Thoracic aorta (tissue), 2 donors: Measurements from ENCODE around the gene DNAJC17. TPM values are rescaled to one million over a fixed set of nuclear protein-coding genes. Genes with fewer than 3 reads are reported as not detected.

ENCODE experiments used
- ATAC-seq: fragments of 150-250 bp; one replicate; pipeline ENCODE4 v1.8.0; 2017; ENCODE audit warnings: low read depth; ENCODE audit not compliant: insufficient number of reproducible peaks, low FRiP score
- DNase-seq: peaks from one replicate; pipeline ENCODE4 v3.0.0-alpha.2; 2020; ENCODE audit warnings: low spot score
- H3K27ac ChIP-seq, 2 donors: fragments of 200-600 bp; sonication (generic); 1 replicate in 1 of 2; 2 replicates in 1 of 2; pipeline ENCODE4 v1.5.1; 2016; ENCODE audit warnings: mild to moderate bottlenecking in 2 of 2, moderate library complexity in 2 of 2
- H3K27me3 ChIP-seq: fragments of 200-600 bp; sonication (generic); replicated peaks from 2 replicates; pipeline ENCODE4 v1.6.0; 2016; ENCODE audit warnings: mild to moderate bottlenecking; ENCODE audit not compliant: insufficient read depth
- H3K36me3 ChIP-seq: fragments of 200-600 bp; sonication (generic); one replicate; pipeline ENCODE4 v1.5.1; 2016
- H3K4me1 ChIP-seq, 2 donors: fragments of 200-600 bp; sonication (generic); 1 replicate in 1 of 2; 2 replicates in 1 of 2; pipeline versions ENCODE4 v1.5.1 to v1.6.0; 2016; ENCODE audit warnings: low read depth in 2 of 2, mild to moderate bottlenecking in 1 of 2; ENCODE audit not compliant: control insufficient read depth in 1 of 2
- H3K4me3 ChIP-seq: fragments of 200-600 bp; sonication (generic); 2 replicates; pipeline ENCODE4 v1.5.1; 2016; ENCODE audit warnings: mild to moderate bottlenecking
- H3K9me3 ChIP-seq: fragments of 200-600 bp; sonication (generic); 2 replicates; pipeline ENCODE4 v1.5.1; 2016
- total RNA-seq, 2 donors: library from RNA; depleted of rRNA; stranded (reverse); fragments of >200 nt; gene quantifications; one replicate each; pipeline versions ENCODE4 v1.1.0 to v1.2.3, GENCODE V29; 2016
- TF ChIP-seq, protein P1 (sequence below): fragments of 200-600 bp; sonication (generic); IDR thresholded peaks from one replicate; pipeline ENCODE4 v1.5.1; 2019; ENCODE audit warnings: antibody characterized with exemption

Gene DNAJC17
- total RNA-seq, 2 donors from 2014 or later, result 6.1 to 20.4 TPM

DNA sequence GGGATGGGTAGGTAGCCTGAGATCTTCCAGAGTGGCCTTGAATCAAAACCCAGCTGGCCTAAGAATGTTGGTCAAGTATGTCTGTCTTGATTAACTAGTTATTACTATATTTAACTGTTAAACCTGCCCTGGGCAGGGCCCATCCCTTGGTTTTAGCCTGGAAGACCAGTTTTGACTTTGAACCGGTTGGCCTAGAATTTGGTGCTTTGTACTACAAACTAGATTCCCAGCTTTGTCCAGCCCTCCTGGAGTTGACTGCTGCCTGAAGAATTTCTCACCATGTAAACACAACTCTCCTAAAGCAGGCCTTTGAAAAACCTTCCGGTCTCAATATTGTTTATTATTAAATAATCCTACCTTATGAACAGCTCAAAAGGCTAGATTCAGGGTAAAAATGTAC is 21.5 kb downstream of the DNAJC17 start:
- Histone ChIP-seq H3K9me3 (no peaks in the 10 kb centered on the region), H3K27me3 (no peaks in the 10 kb centered on the region), H3K27ac (no peak overlapping the region), H3K36me3 (no peaks in the 10 kb centered on the region), H3K4me3 (no peak overlapping the region), H3K4me1 (peaks cover 14% of the 10 kb centered on the region in 2 donors)
- DNase-seq, result no peak
- TF ChIP-seq, protein P1, sequence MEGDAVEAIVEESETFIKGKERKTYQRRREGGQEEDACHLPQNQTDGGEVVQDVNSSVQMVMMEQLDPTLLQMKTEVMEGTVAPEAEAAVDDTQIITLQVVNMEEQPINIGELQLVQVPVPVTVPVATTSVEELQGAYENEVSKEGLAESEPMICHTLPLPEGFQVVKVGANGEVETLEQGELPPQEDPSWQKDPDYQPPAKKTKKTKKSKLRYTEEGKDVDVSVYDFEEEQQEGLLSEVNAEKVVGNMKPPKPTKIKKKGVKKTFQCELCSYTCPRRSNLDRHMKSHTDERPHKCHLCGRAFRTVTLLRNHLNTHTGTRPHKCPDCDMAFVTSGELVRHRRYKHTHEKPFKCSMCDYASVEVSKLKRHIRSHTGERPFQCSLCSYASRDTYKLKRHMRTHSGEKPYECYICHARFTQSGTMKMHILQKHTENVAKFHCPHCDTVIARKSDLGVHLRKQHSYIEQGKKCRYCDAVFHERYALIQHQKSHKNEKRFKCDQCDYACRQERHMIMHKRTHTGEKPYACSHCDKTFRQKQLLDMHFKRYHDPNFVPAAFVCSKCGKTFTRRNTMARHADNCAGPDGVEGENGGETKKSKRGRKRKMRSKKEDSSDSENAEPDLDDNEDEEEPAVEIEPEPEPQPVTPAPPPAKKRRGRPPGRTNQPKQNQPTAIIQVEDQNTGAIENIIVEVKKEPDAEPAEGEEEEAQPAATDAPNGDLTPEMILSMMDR, result no peak
- ATAC-seq, result no peak

DNA sequence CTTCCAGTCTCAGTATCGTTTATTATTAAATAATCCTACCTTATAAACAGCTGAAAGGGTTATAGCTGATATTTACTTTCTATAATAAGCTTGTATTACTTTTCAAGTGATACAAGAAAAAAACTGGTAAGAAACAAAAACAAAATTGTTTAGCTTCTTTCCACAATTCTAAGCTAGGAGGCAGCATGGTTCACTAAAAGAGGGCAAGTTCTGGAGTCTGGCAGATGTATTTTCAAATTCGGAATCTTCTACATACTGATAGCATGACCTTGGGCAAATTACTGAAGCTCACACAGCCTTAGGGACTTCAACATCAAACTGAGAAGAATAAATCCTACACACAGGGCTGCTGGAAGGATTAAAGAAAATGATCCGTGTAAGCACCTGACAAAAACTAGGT is 22.1 kb downstream of the DNAJC17 start:
- TF ChIP-seq, protein P1, result no peak
- H3K4me3 ChIP-seq, result no peak overlapping the region
- no peaks in the 10 kb centered on the region for H3K9me3 ChIP-seq
- H3K36me3 ChIP-seq, result no peaks in the 10 kb centered on the region
- peaks cover 12 to 14% of the 10 kb centered on the region in 2 donors for H3K4me1 ChIP-seq
- H3K27ac ChIP-seq, result no peak overlapping the region
- ATAC-seq (no peak), DNase-seq (no peak)
- no peaks in the 10 kb centered on the region for H3K27me3 ChIP-seq

DNA sequence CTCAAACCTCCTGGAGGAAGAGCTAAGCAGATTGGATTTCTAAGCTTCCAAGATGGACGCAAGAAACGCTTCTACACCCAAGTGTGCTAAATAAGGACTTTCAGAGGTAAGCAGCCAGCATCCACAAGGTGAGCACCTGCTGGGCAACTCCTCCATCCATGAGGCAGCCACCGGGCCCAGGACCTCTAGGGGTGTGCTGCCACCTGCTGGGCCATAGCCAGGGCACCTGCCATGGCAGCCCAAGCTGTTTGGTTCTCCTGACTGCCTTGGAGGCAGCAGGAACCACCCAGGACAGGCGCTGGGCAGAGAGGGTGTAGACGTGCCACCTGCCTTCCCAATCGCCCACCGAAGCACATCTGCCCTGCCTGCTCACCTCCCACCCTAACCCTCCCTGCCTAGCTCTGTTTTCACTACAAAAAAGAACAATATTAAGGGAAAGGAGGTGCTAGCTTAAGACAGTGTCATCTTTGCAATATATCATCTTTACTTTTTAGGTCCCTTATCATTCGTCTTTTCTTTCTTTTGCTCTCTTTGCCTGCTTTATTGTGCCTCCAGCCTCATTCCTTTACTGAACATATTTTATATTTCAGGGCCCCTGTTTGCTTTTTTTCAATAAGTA is 24.6 kb downstream of the DNAJC17 start:
- TF ChIP-seq, protein P1, result peak; percentile 10
- Histone ChIP-seq H3K27ac (no peak overlapping the region), H3K9me3 (no peaks in the 10 kb centered on the region), H3K36me3 (peaks cover 22% of the 10 kb centered on the region), H3K4me3 (no peak overlapping the region), H3K27me3 (no peaks in the 10 kb centered on the region), H3K4me1 (peaks cover 8 to 9% of the 10 kb centered on the region in 2 donors)
- DNase-seq (no peak), ATAC-seq (no peak)

DNA sequence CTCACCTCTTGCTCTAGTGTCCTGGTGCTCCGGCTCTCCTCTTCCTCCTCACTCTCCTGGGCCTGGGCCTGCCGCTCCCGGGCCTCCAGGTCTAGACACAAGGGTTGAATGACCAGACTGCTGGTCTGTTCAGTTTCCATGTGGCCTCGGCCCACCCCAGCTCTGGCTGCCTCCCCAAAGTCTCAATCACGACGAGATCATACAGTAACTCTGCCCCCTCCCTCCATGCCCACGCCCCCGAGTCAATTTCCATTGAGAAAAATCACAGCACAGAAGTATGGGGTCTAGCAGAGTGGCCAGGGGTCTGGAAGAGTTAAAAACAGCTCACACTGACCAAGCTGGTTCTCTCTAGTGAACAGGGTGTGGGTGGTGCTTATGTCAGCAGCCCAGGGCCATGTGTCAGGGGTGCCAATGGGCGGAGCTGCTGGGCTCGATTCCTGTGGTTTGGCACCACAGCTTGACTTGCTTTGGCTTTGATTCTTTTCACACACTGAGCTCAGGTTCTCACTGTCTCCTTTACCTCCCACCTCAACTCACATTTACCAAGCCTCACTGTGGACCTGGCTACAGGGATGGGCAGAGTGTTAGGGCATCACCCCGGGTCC is 30.6 kb downstream of the DNAJC17 start:
- Histone ChIP-seq H3K4me3 (no peak overlapping the region), H3K4me1 (no peaks in the 10 kb centered on the region), H3K27me3 (no peaks in the 10 kb centered on the region), H3K9me3 (no peaks in the 10 kb centered on the region), H3K27ac (no peak overlapping the region), H3K36me3 (peaks cover 69% of the 10 kb centered on the region)
- DNase-seq (no peak), ATAC-seq (no peak)
- TF ChIP-seq, protein P1, result no peak

DNA sequence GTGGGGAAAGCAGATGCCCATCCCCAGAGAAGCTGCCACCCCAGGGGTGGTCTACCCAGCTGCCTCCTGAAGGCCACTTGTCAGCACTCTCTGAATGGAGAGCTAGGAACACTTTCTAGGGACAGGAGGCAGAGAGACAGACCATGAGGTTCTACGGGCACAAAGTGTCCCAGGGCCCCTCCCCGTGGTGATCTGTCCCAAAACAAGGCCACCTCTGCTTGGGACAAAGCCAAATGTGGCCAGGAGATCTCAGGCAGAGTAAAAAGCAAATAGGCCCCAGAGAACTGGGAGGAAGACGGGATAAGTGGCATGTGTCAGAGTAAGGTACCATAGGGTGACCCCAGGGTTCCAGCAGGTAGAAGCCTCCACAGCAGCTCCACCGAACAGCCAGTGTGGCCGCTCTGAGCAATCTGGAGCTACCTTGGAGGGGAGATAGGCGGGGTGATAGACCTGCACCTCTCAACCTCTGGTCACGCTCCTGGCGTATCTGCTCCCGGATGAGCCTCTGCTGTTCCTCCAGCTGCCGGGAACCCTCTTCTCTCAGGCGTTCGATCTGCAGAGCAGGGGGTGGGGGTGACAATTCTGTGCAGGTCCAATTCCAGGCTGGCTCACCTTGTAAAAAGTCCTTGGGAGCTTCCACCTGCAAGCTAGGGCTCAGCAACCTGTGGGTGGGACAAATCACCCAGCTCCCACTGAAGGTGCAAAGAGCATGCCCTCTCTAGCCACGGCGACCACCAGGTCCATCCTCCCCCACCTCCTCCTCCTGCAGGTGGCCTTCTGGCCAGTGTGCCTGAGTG is 31.3 kb downstream of the DNAJC17 start:
- Histone ChIP-seq H3K4me3 (no peak overlapping the region), H3K27me3 (no peaks in the 10 kb centered on the region), H3K4me1 (no peaks in the 10 kb centered on the region), H3K27ac (no peak overlapping the region), H3K9me3 (no peaks in the 10 kb centered on the region), H3K36me3 (peaks cover 72% of the 10 kb centered on the region)
- DNase-seq (no peak), ATAC-seq (peak; percentile 6)
- TF ChIP-seq, protein P1, result no peak
